Fibroblast of the aortic adventitia (primary cell): Measurements from ENCODE around the gene PRKCD. TPM values are rescaled to one million over a fixed set of nuclear protein-coding genes. Genes with fewer than 3 reads are reported as not detected.

ENCODE experiments used
- DNase-seq: peaks from one replicate; pipeline ENCODE4 v3.0.0-alpha.2; 2010; ENCODE audit warnings: low read depth
- H3K4me3 ChIP-seq: 2 replicates; pipeline ENCODE4 v1.5.1; 2011; ENCODE audit warnings: low read depth, mild to moderate bottlenecking, control low read depth, low read length, moderate library complexity
- total RNA-seq: library from RNA; depleted of rRNA; stranded (reverse); fragments of >200 nt; gene quantifications from 2 replicates; pipeline ENCODE4 v1.2.3, GENCODE V29; 2012; ENCODE audit warnings: low replicate concordance
- TF ChIP-seq, protein P1 (sequence below): IDR thresholded peaks from 2 replicates; pipeline ENCODE4 v1.5.1; 2011; ENCODE audit warnings: mild to moderate bottlenecking, low read length, control low read depth, inconsistent platforms; ENCODE audit not compliant: insufficient read depth

Gene PRKCD
- 1.6 and 2.9 TPM in 2 replicates for total RNA-seq

- TF ChIP-seq, protein P1, sequence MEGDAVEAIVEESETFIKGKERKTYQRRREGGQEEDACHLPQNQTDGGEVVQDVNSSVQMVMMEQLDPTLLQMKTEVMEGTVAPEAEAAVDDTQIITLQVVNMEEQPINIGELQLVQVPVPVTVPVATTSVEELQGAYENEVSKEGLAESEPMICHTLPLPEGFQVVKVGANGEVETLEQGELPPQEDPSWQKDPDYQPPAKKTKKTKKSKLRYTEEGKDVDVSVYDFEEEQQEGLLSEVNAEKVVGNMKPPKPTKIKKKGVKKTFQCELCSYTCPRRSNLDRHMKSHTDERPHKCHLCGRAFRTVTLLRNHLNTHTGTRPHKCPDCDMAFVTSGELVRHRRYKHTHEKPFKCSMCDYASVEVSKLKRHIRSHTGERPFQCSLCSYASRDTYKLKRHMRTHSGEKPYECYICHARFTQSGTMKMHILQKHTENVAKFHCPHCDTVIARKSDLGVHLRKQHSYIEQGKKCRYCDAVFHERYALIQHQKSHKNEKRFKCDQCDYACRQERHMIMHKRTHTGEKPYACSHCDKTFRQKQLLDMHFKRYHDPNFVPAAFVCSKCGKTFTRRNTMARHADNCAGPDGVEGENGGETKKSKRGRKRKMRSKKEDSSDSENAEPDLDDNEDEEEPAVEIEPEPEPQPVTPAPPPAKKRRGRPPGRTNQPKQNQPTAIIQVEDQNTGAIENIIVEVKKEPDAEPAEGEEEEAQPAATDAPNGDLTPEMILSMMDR, result peak; percentile 70
- DNase-seq, result peak; percentile 90
- H3K4me3 ChIP-seq, result peak within 1 kb of the TSS; percentile 83
Measured at GRCh38 chr3:53160660-53161449, at the start of gene PRKCD. PRKCD (plus strand) TSS chr3:53161209; CDS start chr3:53178423, 17,214 bp downstream.

GRCh38 chr3:53111822-53112221, 49.2 kb upstream of the PRKCD start:
- no peak for DNase-seq
- TF ChIP-seq, protein P1, result no peak
- H3K4me3 ChIP-seq, result no peak overlapping the region

DNA sequence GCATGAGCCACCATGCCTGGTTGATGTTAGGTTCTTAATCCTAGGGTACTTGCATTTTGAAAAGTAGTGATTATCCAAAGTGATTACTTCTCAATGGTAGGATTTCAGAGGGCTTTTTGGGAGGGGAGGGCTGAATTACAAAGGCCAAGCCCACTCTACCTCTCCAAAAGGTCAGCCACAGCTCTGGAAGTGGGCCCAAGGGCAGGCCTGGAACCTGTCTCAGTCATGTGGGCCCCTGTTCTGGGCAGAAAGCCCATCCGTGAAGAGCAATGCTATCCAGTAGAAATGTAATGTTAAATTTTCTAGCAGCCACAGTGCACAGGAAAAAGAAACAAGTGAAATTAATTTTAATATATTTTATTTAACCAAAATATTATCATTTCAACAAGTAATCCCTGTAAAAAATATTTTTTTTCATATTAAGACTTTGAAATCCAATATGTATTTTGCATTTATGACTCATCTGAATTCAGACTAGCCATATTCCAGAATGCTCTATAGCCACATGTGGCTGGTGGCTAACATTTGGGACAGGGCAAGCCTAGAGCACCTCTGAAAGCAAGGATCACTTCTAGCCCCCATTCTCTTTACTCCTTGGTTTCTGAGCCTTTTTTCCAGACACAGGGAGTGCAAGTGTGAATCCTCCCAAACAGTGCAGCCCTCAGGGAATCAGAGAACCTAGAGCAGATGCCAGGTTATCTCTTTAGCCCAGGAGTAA, 47.6 kb upstream of the PRKCD start:
- no peak overlapping the region for H3K4me3 ChIP-seq
- DNase-seq, result peak; percentile 46
- TF ChIP-seq, protein P1, result no peak

DNA sequence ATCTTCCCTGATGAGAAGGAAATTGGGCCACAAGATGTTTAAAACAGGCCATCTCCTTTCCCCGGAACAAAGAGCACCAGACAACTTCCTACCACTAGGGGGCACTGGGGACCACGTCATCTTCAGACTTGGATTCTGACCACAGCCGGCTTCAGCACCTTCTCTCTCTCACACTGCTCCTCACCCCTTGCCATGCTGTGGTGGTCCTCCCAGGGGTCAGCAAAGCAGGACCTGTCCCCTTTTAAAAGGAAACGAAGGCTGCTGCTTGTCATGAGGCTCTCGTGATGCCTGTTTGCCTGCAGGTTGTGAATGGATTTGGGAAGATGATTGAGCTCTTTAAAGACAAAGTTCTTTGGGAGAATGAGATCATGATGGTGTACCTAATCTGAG, 47.0 kb upstream of the PRKCD start:
- TF ChIP-seq, protein P1, result peak; percentile 92
- DNase-seq, result peak; percentile 83
- no peak overlapping the region for H3K4me3 ChIP-seq

- no peak overlapping the region for H3K4me3 ChIP-seq
- DNase-seq, result no peak
- TF ChIP-seq, protein P1, result no peak
Measured at GRCh38 chr3:53114412-53115074, 46.5 kb upstream of the PRKCD start.

GRCh38 chr3:53116956-53117355, 44.1 kb upstream of the PRKCD start:
- TF ChIP-seq, protein P1, result no peak
- no peak for DNase-seq
- H3K4me3 ChIP-seq, result no peak overlapping the region
